Activated CD8-positive, alpha-beta T cell treated with anti-CD3 and anti-CD28 coated beads, Interleukin-2, amount 10 ng/mL, durations not matched to agents 7 days and 5 days (primary cell): Measurements from ENCODE around the gene NFRKB. TPM values are rescaled to one million over a fixed set of nuclear protein-coding genes. Genes with fewer than 3 reads are reported as not detected.
"Not testable (repeated sequence)": the region's sequence is repeated elsewhere in the genome, so short reads cannot be mapped to it uniquely, and the experiment has no call there.

Source experiments
- ATAC-seq: fragments of 150-1000 bp; cut with Tn5 transposase; one replicate; pipeline ENCODE4 v1.10.0; 2021; ENCODE audit warnings: moderate library complexity
- CTCF ChIA-PET: fragments of 350-600 bp; sonication (Branson Sonifier 250); formaldehyde crosslinking; loops from one replicate; lab custom pipeline; 2021; ENCODE audit warnings: antibody characterized with exemption; lab: Charles Lee
- POLR2A ChIA-PET: fragments of 350-600 bp; sonication (Branson Sonifier 250); formaldehyde crosslinking; loops from one replicate; lab custom pipeline; 2021; ENCODE audit warnings: antibody characterized with exemption; lab: Charles Lee
- DNase-seq: peaks from one replicate; pipeline ENCODE4 v3.0.0-alpha.2; 2020
- H3K27ac Mint-ChIP-seq: one replicate; pipeline ENCODE4 v1.8.0; 2021; ENCODE audit warnings: mild to moderate bottlenecking, mixed read lengths
- H3K27me3 Mint-ChIP-seq: one replicate; pipeline ENCODE4 v1.8.0; 2021; ENCODE audit warnings: low read depth, mixed read lengths
- H3K36me3 Mint-ChIP-seq: one replicate; pipeline ENCODE4 v1.8.0; 2021; ENCODE audit warnings: low read depth, mixed read lengths
- H3K4me1 Mint-ChIP-seq: one replicate; pipeline ENCODE4 v1.8.0; 2021; ENCODE audit warnings: low read depth, mixed read lengths
- H3K4me3 Mint-ChIP-seq: one replicate; pipeline ENCODE4 v1.8.0; 2021; ENCODE audit warnings: mild to moderate bottlenecking, mixed read lengths
- H3K9me3 Mint-ChIP-seq: one replicate; pipeline ENCODE4 v1.8.0; 2022; ENCODE audit warnings: mixed read lengths; ENCODE audit not compliant: insufficient read depth
- total RNA-seq, 2 experiments: library from RNA; stranded (reverse); gene quantifications; one replicate each; pipeline ENCODE4 v1.2.3, GENCODE V29; 2021

The NFRKB gene
- total RNA-seq, 2 experiments from 2014 or later, result 32.5 to 35.5 TPM

DNA sequence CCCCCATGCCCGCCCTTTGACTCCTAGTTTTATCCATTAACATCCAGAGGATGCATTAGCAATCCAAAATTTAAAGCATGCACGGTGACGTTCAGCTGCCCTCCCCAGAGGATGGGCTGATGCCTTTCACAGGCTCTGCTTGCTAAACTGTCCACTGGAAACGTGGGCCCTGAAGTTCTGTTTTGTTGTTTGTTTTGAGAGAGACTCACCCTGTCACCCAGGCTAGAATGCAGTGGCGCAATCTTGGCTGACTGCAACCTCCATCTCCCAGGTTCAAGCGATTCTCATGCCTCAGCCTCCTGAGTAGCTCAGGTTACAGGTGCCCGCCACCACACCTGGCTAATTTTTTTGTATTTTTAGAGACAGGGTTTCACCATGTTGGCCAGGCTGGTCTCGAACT lies 39.3 kb downstream of the NFRKB start:
- ChIA-PET CTCF (no interaction called here), POLR2A (no interaction called here)
- Mint-ChIP-seq H3K36me3 (peaks cover 12% of the 10 kb centered on the region), H3K27ac (no peak overlapping the region), H3K27me3 (peaks cover 2% of the 10 kb centered on the region), H3K9me3 (no peaks in the 10 kb centered on the region), H3K4me3 (no peak overlapping the region), H3K4me1 (peaks cover 42% of the 10 kb centered on the region)
- no peak for DNase-seq
- no peak for ATAC-seq

DNA sequence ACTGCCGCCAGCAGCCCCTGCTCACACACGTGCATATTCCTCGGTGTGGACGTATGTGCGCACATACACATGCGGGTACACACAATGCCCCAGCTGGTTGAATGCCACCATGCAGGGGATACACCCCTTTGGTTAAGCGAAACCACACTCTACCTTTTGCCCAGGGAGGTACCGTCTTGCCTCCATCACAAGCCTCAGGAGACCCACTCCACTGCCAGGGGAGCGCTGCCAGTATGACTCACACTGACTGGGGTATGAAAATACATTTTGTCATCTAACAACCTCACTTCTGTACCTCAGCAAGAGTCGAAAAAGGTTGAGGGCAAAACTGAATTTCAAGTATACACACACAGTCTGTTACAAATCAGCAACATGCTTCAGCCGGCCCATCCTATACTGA lies 40.3 kb downstream of the NFRKB start:
- POLR2A ChIA-PET, result interaction anchor here (0.5 kb wide), 1 partner anchor 1564 kb away, joined by 5 read pairs; no protein-coding TSS in a partner anchor
- ATAC-seq, result no peak
- CTCF ChIA-PET, result interaction anchor here (0.7 kb wide), 1 partner anchor 31 kb away, joined by 3 read pairs; no protein-coding TSS in a partner anchor
- Mint-ChIP-seq H3K4me3 (no peak overlapping the region), H3K9me3 (no peaks in the 10 kb centered on the region), H3K4me1 (peaks cover 37% of the 10 kb centered on the region), H3K27me3 (peaks cover 2% of the 10 kb centered on the region), H3K36me3 (peaks cover 10% of the 10 kb centered on the region), H3K27ac (no peak overlapping the region)
- no peak for DNase-seq

GRCh38 chr11:129854232-129854805 lies 41.1 kb downstream of the NFRKB start:
- CTCF ChIA-PET, result interaction anchor here (0.7 to 1.7 kb wide), 3 partner anchors 27 to 51 kb away, joined by 3 to 5 read pairs (median 4); no protein-coding TSS in a partner anchor
- Mint-ChIP-seq H3K27ac (peak overlapping the region; percentile 95), H3K36me3 (peaks cover 5% of the 10 kb centered on the region)

DNA sequence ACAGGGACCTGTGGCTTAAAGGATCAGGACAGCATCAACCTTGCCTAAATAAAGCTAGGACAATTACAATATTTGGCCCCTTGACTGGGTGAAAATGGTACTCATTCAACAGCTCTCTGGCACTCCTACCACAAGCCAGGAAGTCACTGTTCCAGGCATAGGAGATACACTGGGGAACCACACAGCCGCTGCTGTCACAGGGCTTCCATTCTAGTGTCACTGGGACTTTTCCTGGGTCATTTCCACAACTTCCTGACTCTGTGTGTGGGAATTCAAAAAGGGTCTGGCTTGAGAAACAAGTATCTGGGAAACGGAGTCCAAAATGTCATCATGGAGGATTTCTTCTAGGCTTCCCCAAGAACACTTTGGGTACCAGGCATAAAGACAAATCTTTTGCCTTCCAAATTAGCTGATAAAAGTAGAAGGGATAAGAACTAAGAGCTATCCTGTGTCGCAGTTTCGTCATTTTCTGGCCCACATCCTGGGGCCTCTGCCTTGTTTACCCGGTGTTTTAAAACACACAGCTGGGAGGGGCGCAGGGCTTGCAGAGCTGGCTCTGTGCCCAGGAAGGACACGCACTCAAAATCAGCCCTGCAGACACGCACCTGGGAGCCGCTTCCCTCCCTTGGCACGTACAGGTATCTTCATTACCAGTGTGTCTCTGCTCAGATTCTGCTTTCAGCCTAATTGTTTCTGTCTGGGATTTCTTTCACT lies 41.7 kb downstream of the NFRKB start:
- peaks cover 2% of the 10 kb centered on the region for H3K27me3 Mint-ChIP-seq
- H3K4me3 Mint-ChIP-seq, result peak overlapping the region; percentile 55
- no peaks in the 10 kb centered on the region for H3K9me3 Mint-ChIP-seq
- H3K36me3 Mint-ChIP-seq, result peaks cover 3% of the 10 kb centered on the region
- H3K27ac Mint-ChIP-seq, result peak overlapping the region; percentile 95
- POLR2A ChIA-PET, result interaction anchor here (1.0 to 1.8 kb wide), 3 partner anchors 12 to 148 kb away, joined by 4 to 7 read pairs (median 4); no protein-coding TSS in a partner anchor
- ATAC-seq, result peak; percentile 92
- CTCF ChIA-PET, result interaction anchor here (1.1 to 1.7 kb wide), 2 partner anchors 28 to 50 kb away, joined by 4 to 5 read pairs; no protein-coding TSS in a partner anchor
- peaks cover 28% of the 10 kb centered on the region for H3K4me1 Mint-ChIP-seq
- DNase-seq, result peak; percentile 81

More at GRCh38 chr11:129854232-129854805, 41.1 kb downstream of the NFRKB start:
- no peak for DNase-seq
- H3K9me3 Mint-ChIP-seq, result no peaks in the 10 kb centered on the region
- H3K27me3 Mint-ChIP-seq, result peaks cover 2% of the 10 kb centered on the region
- peak overlapping the region; percentile 55 for H3K4me3 Mint-ChIP-seq
- POLR2A ChIA-PET, result interaction anchor here (1.0 to 1.8 kb wide), 3 partner anchors 12 to 147 kb away, joined by 4 to 7 read pairs (median 4); no protein-coding TSS in a partner anchor
- H3K4me1 Mint-ChIP-seq, result peaks cover 33% of the 10 kb centered on the region
- ATAC-seq, result peak; percentile 26

DNA sequence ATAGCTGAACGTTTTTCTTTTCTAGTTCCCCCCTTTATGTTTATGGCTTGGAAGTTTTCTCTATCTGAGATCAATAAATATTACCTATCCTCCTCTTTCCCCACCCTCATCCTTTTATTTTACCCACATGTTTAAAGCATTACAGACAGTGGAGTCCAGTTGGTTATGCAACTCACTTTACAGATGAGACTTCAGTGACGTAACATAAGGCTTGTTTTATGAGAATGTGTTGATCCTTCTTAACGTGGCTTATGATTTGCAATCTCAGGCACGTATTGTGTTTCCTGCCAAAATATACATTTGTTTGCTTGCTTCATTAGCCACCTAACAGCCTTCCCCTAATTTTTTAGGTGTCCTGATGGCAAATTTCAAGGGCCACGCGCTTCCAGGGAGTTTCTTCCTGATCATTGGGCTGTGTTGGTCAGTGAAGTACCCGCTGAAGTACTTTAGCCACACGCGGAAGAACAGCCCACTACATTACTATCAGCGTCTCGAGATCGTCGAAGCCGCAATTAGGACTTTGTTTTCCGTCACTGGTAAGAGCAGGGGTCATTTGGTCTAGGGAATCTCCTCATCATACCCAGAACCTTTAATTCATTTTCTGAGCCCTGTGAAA lies 43.1 kb downstream of the NFRKB start:
- ATAC-seq, result no peak
- H3K4me1 Mint-ChIP-seq, result peaks cover 25% of the 10 kb centered on the region
- ChIA-PET POLR2A (no interaction called here), CTCF (interaction anchor here (0.6 to 0.7 kb wide), 2 partner anchors 29 to 37 kb away, joined by 3 read pairs; no protein-coding TSS in a partner anchor)
- no peaks in the 10 kb centered on the region for H3K36me3 Mint-ChIP-seq
- peaks cover 2% of the 10 kb centered on the region for H3K27me3 Mint-ChIP-seq
- H3K9me3 Mint-ChIP-seq, result no peaks in the 10 kb centered on the region
- no peak for DNase-seq
- no peak overlapping the region for H3K4me3 Mint-ChIP-seq
- H3K27ac Mint-ChIP-seq, result peak overlapping the region; percentile 1

GRCh38 chr11:129849447-129850130 lies 45.8 kb downstream of the NFRKB start:
- ATAC-seq (no peak), DNase-seq (no peak)
- Mint-ChIP-seq H3K9me3 (no peaks in the 10 kb centered on the region), H3K27me3 (peaks cover 2% of the 10 kb centered on the region), H3K4me1 (peaks cover 28% of the 10 kb centered on the region), H3K4me3 (no peak overlapping the region), H3K36me3 (no peaks in the 10 kb centered on the region), H3K27ac (no peak overlapping the region)
- CTCF ChIA-PET, result no interaction called here
- POLR2A ChIA-PET, result no interaction called here

GRCh38 chr11:129847361-129847760 lies 48.0 kb downstream of the NFRKB start:
- H3K27ac Mint-ChIP-seq, H3K36me3 Mint-ChIP-seq, H3K9me3 Mint-ChIP-seq, H3K27me3 Mint-ChIP-seq, DNase-seq, ATAC-seq, CTCF ChIA-PET, H3K4me3 Mint-ChIP-seq, POLR2A ChIA-PET: not testable (repeated sequence)
- peaks cover 13% of the 10 kb centered on the region for H3K4me1 Mint-ChIP-seq

DNA sequence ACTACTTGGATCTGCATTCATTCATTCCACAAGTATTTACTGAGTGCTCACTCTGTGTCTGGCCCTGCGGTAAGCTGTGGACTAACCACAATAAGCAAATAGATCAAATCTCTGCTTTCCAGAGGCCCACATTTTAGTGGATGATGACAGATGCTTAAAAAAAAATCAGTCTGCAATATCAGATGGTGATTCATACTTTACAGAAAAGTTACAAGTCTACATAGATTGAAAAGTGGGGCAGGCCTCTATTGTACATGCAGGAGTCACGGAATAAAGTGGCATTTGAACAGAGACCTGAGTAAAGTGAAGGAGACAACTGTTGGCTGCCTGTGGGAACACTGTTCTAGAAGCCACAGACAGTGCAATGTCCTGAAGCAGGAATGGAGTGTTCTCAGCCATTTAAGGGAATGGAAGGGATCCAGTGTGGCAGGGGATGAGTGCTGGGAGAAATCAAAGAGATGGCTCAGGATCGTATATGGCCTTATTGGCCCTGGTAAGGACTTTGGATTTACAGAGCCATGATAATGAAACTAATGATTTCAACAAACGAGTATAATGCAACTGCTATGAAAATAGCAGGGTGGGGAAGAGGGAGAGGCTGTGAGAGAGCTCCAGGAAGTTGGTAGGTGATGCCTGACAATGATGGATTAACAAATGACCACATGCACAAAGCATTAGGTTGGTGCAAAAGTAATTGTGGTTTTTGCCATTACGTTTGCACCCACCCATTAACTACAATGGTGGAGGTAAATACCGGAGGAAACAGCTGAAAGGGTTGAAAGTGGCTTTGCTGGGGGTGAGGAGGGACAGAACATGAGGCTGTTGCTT lies 48.7 kb downstream of the NFRKB start:
- ChIA-PET POLR2A (no interaction called here), CTCF (no interaction called here)
- Mint-ChIP-seq H3K4me3 (no peak overlapping the region), H3K27ac (no peak overlapping the region), H3K4me1 (peaks cover 19% of the 10 kb centered on the region), H3K27me3 (peaks cover 2% of the 10 kb centered on the region), H3K36me3 (peaks cover 5% of the 10 kb centered on the region), H3K9me3 (peaks cover 11% of the 10 kb centered on the region)
- ATAC-seq (no peak), DNase-seq (no peak)

Other genes with a start within 250 kb of the NFRKB start
- gene TMEM45B, start 79.7 kb downstream of the NFRKB start, total RNA-seq, result not detected
- 10 to 100 TPM; 14.3 to 15.9 TPM for gene PRDM10, start 107.3 kb upstream of the NFRKB start, total RNA-seq
- 10 to 100 TPM; 16.5 to 17.0 TPM for gene APLP2, start 174.3 kb upstream of the NFRKB start, total RNA-seq